ENCODE results near the gene PAXX.

Gene PAXX

GRCh38 chr9:137034709-137035506, 42.7 kb downstream of the PAXX start:
- H3K27me3 ChIP-seq (ENCODE audit: insufficient read depth, low read length), result peaks cover 13% of the 10 kb centered on the region
- no peaks in the 10 kb centered on the region for H3K36me3 ChIP-seq (ENCODE audit: insufficient read depth, low read length)
- H4K20me1 ChIP-seq (ENCODE audit: insufficient read depth, low read length), result no peaks in the 10 kb centered on the region
- no peaks in the 10 kb centered on the region for H3F3A ChIP-seq (ENCODE audit: insufficient read depth, low read length)
- no peaks in the 10 kb centered on the region for H3K4me1 ChIP-seq (ENCODE audit: insufficient read depth, low read length, severe bottlenecking)
- no peaks in the 10 kb centered on the region for H3K9me2 ChIP-seq (ENCODE audit: low read depth, low read length)
- no peak overlapping the region for H3K4me2 ChIP-seq (ENCODE audit: low read length)
- H3K9ac ChIP-seq (ENCODE audit: low read length), result no peak overlapping the region
- no peak overlapping the region for H3K4me3 ChIP-seq (ENCODE audit: low read depth, low read length, poor library complexity, severe bottlenecking)
- no peaks in the 10 kb centered on the region for H3K79me2 ChIP-seq (ENCODE audit: insufficient read depth, low read length)
- H3K27ac ChIP-seq (ENCODE audit: low read depth, low read length, poor library complexity, severe bottlenecking), result no peak overlapping the region
- TF ChIP-seq CTCF (IDR thresholded peaks at IDR 0.05; ENCODE audit: low read length) (peak; percentile 88), EZH2 (IDR thresholded peaks at IDR 0.05; ENCODE audit: borderline replicate concordance, low read length) (no peak)
- no peak overlapping the region for H2AFZ ChIP-seq (ENCODE audit: low read length)
- H3K9me3 ChIP-seq (ENCODE audit: low read length), result no peaks in the 10 kb centered on the region

GRCh38 chr9:137035507-137035834, 43.2 kb downstream of the PAXX start:
- Histone ChIP-seq H3K36me3 (ENCODE audit: insufficient read depth, low read length) (no peaks in the 10 kb centered on the region), H3K9me2 (ENCODE audit: low read depth, low read length) (no peaks in the 10 kb centered on the region), H3K9ac (ENCODE audit: low read length) (no peak overlapping the region), H3K79me2 (ENCODE audit: insufficient read depth, low read length) (no peaks in the 10 kb centered on the region), H3K4me3 (ENCODE audit: low read depth, low read length, poor library complexity, severe bottlenecking) (no peak overlapping the region), H3K27ac (ENCODE audit: low read depth, low read length, poor library complexity, severe bottlenecking) (no peak overlapping the region), H2AFZ (ENCODE audit: low read length) (no peak overlapping the region), H3K27me3 (ENCODE audit: insufficient read depth, low read length) (peaks cover 7% of the 10 kb centered on the region; the same call in 1 of the 2 replicates), H3F3A (ENCODE audit: insufficient read depth, low read length) (no peaks in the 10 kb centered on the region), H3K4me2 (ENCODE audit: low read length) (no peak overlapping the region), H3K4me1 (ENCODE audit: insufficient read depth, low read length, severe bottlenecking) (no peaks in the 10 kb centered on the region), H4K20me1 (ENCODE audit: insufficient read depth, low read length) (no peaks in the 10 kb centered on the region), H3K9me3 (ENCODE audit: low read length) (no peaks in the 10 kb centered on the region)
- TF ChIP-seq EZH2 (IDR thresholded peaks at IDR 0.05; ENCODE audit: borderline replicate concordance, low read length), result no peak
- TF ChIP-seq CTCF (IDR thresholded peaks at IDR 0.05; ENCODE audit: low read length), result no peak; the same call in 1 of the 2 replicates

GRCh38 chr9:137035937-137036336, 43.7 kb downstream of the PAXX start:
- H3K36me3 ChIP-seq (ENCODE audit: insufficient read depth, low read length), result no peaks in the 10 kb centered on the region
- no peak overlapping the region for H3K27ac ChIP-seq (ENCODE audit: low read depth, low read length, poor library complexity, severe bottlenecking)
- H3K9ac ChIP-seq (ENCODE audit: low read length), result no peak overlapping the region
- no peak overlapping the region for H2AFZ ChIP-seq (ENCODE audit: low read length)
- no peak overlapping the region for H3K4me2 ChIP-seq (ENCODE audit: low read length)
- H3K9me2 ChIP-seq (ENCODE audit: low read depth, low read length), result no peaks in the 10 kb centered on the region
- H3K4me1 ChIP-seq (ENCODE audit: insufficient read depth, low read length, severe bottlenecking), result no peaks in the 10 kb centered on the region
- no peaks in the 10 kb centered on the region for H4K20me1 ChIP-seq (ENCODE audit: insufficient read depth, low read length)
- H3K4me3 ChIP-seq (ENCODE audit: low read depth, low read length, poor library complexity, severe bottlenecking), result no peak overlapping the region
- no peaks in the 10 kb centered on the region for H3K79me2 ChIP-seq (ENCODE audit: insufficient read depth, low read length)
- peaks cover 7% of the 10 kb centered on the region; the same call in 1 of the 2 replicates for H3K27me3 ChIP-seq (ENCODE audit: insufficient read depth, low read length)
- H3K9me3 ChIP-seq (ENCODE audit: low read length), result no peaks in the 10 kb centered on the region
- TF ChIP-seq CTCF (IDR thresholded peaks at IDR 0.05; ENCODE audit: low read length) (no peak), EZH2 (IDR thresholded peaks at IDR 0.05; ENCODE audit: borderline replicate concordance, low read length) (no peak)
- H3F3A ChIP-seq (ENCODE audit: insufficient read depth, low read length), result no peaks in the 10 kb centered on the region

All from OCI-LY1 (cell line).